Colonic mucosa (tissue), 4 donors: ENCODE measurements around the gene GARIN1A. TPM values are rescaled to one million over a fixed set of nuclear protein-coding genes. Genes with fewer than 3 reads are reported as not detected.
"Not testable (repeated sequence)": the region's sequence is repeated elsewhere in the genome, so short reads cannot be mapped to it uniquely, and the experiment has no call there.

ENCODE experiments used
- DNase-seq: peaks from one replicate; pipeline ENCODE4 v3.0.0-alpha.2; 2020
- H3K27ac ChIP-seq: fragments of 200-600 bp; one replicate; pipeline ENCODE4 v1.8.0; 2021
- H3K27me3 ChIP-seq: fragments of 200-600 bp; one replicate; pipeline ENCODE4 v1.8.0; 2021
- H3K36me3 ChIP-seq: fragments of 200-600 bp; one replicate; pipeline ENCODE4 v1.8.0; 2021
- H3K4me1 ChIP-seq: fragments of 200-600 bp; one replicate; pipeline ENCODE4 v1.8.0; 2021; ENCODE audit warnings: mild to moderate bottlenecking
- H3K4me3 ChIP-seq: fragments of 200-600 bp; one replicate; pipeline ENCODE4 v1.8.0; 2021
- H3K9ac ChIP-seq, 2 donors: one replicate each; pipeline ENCODE4 v1.7.0; 2013; ENCODE audit warnings: control low read depth in 2 of 2, low read depth in 2 of 2, low read length in 2 of 2
- H3K9me3 ChIP-seq: fragments of 200-600 bp; one replicate; pipeline ENCODE4 v1.8.0; 2021
- CTCF ChIP-seq: fragments of 200-600 bp; IDR thresholded peaks from one replicate; pipeline ENCODE4 v1.8.0; 2022; ENCODE audit warnings: antibody characterized with exemption, mild to moderate bottlenecking
- intact Hi-C: fragments of 100-400 bp; cut with DNase I; formaldehyde crosslinking; loops from one replicate; pipeline ENCODE4 v1.14.1; 2022
- total RNA-seq, 2 donors: library from RNA; stranded (reverse); fragmentation: NEBNext Ultra II Directional in 1 of 2; extraction: Animal tissue kit (Norgen Biotek cat#: 25700) in 1 of 2; gene quantifications; one replicate each; pipeline ENCODE4 v1.2.1, GENCODE V29; 2021
- donor health status: healthy.
- donor health status: DM: no; HTN: no; CAD: no.
- donor health status: DM: no; HTN: no; CAD: no.

Gene GARIN1A
- total RNA-seq, 2 donors from 2014 or later, result 0.85 to 0.89 TPM

GRCh38 chr7:128687131-128687530 is 15.0 kb downstream of the GARIN1A start:
- Histone ChIP-seq H3K4me1 (no peaks in the 10 kb centered on the region), H3K27me3 (no peaks in the 10 kb centered on the region), H3K4me3 (no peak overlapping the region), H3K27ac (no peak overlapping the region), H3K36me3 (no peaks in the 10 kb centered on the region), H3K9me3 (no peaks in the 10 kb centered on the region), H3K9ac (no peak overlapping the region)
- no peak for DNase-seq
- no peak for TF ChIP-seq CTCF
- intact Hi-C loops, result no loop called here

GRCh38 chr7:128688492-128688891 is 16.4 kb downstream of the GARIN1A start:
- H3K27me3 ChIP-seq, result no peaks in the 10 kb centered on the region
- H3K9ac ChIP-seq, result no peak overlapping the region
- intact Hi-C loops, result no loop called here
- no peaks in the 10 kb centered on the region for H3K9me3 ChIP-seq
- no peak overlapping the region for H3K27ac ChIP-seq
- H3K36me3 ChIP-seq, result no peaks in the 10 kb centered on the region
- DNase-seq, result no peak
- H3K4me1 ChIP-seq, result no peaks in the 10 kb centered on the region
- no peak overlapping the region for H3K4me3 ChIP-seq
- no peak for TF ChIP-seq CTCF

- H3K4me3 ChIP-seq, intact Hi-C loops, H3K36me3 ChIP-seq, DNase-seq, H3K9ac ChIP-seq, H3K9me3 ChIP-seq, H3K4me1 ChIP-seq, H3K27me3 ChIP-seq, H3K27ac ChIP-seq: not testable (repeated sequence)
These were observed 17.3 kb downstream of the GARIN1A start for GRCh38 chr7:128689161-128689935.

- intact Hi-C loops, result no loop called here
- no peak for TF ChIP-seq CTCF
- DNase-seq, result no peak
- no peaks in the 10 kb centered on the region for H3K36me3 ChIP-seq
- no peak overlapping the region for H3K4me3 ChIP-seq
- no peaks in the 10 kb centered on the region for H3K4me1 ChIP-seq
- no peaks in the 10 kb centered on the region for H3K9me3 ChIP-seq
- H3K9ac ChIP-seq, result no peak overlapping the region
- no peaks in the 10 kb centered on the region for H3K27me3 ChIP-seq
- H3K27ac ChIP-seq, result no peak overlapping the region
These were observed 19.1 kb downstream of the GARIN1A start for GRCh38 chr7:128691227-128691626.

- H3K36me3 ChIP-seq, result no peaks in the 10 kb centered on the region
- intact Hi-C loops, result no loop called here
- no peak overlapping the region for H3K9ac ChIP-seq
- no peak for TF ChIP-seq CTCF
- peaks cover 13% of the 10 kb centered on the region for H3K27me3 ChIP-seq
- H3K27ac ChIP-seq, result no peak overlapping the region
- H3K4me1 ChIP-seq, result no peaks in the 10 kb centered on the region
- no peaks in the 10 kb centered on the region for H3K9me3 ChIP-seq
- no peak overlapping the region for H3K4me3 ChIP-seq
- DNase-seq, result no peak
These were observed 20.7 kb downstream of the GARIN1A start for GRCh38 chr7:128692623-128693270.
